Testis (tissue), 2 donors: ENCODE measurements around the gene HNF1A.

Experiments
- POLR2A ChIP-seq: fragments of 450-650 bp; IDR thresholded peaks from one replicate; pipeline ENCODE4 v1.6.1; 2017; ENCODE audit warnings: antibody characterized with exemption, mild to moderate bottlenecking, moderate library complexity
- TF ChIP-seq, protein P1 (sequence below), 3 experiments: fragments of 450-650 bp in 2 of 3; fragments of 200-600 bp in 1 of 3; sonication (generic) in 1 of 3; IDR thresholded peaks; one replicate each; pipeline ENCODE4 v1.5.1; 2016 to 2019; ENCODE audit warnings: antibody characterized with exemption in 3 of 3, mild to moderate bottlenecking in 2 of 3, moderate library complexity in 1 of 3

GRCh38 chr12:120998435-120998834, 20.1 kb downstream of the HNF1A start:
- TF ChIP-seq, protein P1, sequence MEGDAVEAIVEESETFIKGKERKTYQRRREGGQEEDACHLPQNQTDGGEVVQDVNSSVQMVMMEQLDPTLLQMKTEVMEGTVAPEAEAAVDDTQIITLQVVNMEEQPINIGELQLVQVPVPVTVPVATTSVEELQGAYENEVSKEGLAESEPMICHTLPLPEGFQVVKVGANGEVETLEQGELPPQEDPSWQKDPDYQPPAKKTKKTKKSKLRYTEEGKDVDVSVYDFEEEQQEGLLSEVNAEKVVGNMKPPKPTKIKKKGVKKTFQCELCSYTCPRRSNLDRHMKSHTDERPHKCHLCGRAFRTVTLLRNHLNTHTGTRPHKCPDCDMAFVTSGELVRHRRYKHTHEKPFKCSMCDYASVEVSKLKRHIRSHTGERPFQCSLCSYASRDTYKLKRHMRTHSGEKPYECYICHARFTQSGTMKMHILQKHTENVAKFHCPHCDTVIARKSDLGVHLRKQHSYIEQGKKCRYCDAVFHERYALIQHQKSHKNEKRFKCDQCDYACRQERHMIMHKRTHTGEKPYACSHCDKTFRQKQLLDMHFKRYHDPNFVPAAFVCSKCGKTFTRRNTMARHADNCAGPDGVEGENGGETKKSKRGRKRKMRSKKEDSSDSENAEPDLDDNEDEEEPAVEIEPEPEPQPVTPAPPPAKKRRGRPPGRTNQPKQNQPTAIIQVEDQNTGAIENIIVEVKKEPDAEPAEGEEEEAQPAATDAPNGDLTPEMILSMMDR (IDR thresholded peaks at IDR 0.05): no peak
- TF ChIP-seq POLR2A: no peak
